H9 (cell line): ENCODE measurements around the gene PLA2G15. TPM values are rescaled to one million over a fixed set of nuclear protein-coding genes. Genes with fewer than 3 reads are reported as not detected.

Experiments
- DNase-seq: peaks from one replicate; pipeline ENCODE4 v3.0.0-alpha.2; 2017
- H2AFZ ChIP-seq: one replicate; pipeline ENCODE4 v1.6.1; 2013; ENCODE audit warnings: mild to moderate bottlenecking, low read length, control low read depth, moderate library complexity
- H2AK5ac ChIP-seq: 2 replicates; pipeline ENCODE4 v1.6.1; 2013; ENCODE audit warnings: low read length, control low read depth, mixed read lengths; ENCODE audit not compliant: insufficient read length
- H2BK120ac ChIP-seq: one replicate; pipeline ENCODE4 v1.6.1; 2013; ENCODE audit warnings: low read depth, mild to moderate bottlenecking, low read length, control low read depth, inconsistent platforms; ENCODE audit not compliant: poor library complexity, severe bottlenecking
- H2BK12ac ChIP-seq: 2 replicates; pipeline ENCODE4 v1.6.1; 2013; ENCODE audit warnings: low read length, control low read depth, mixed read lengths, low read depth; ENCODE audit not compliant: insufficient read length
- H2BK15ac ChIP-seq: 2 replicates; pipeline ENCODE4 v1.6.1; 2013; ENCODE audit warnings: low read depth, low read length, control low read depth
- H2BK20ac ChIP-seq: one replicate; pipeline ENCODE4 v1.6.1; 2013; ENCODE audit warnings: low read depth, mild to moderate bottlenecking, low read length, control low read depth, inconsistent platforms; ENCODE audit not compliant: poor library complexity, severe bottlenecking
- H2BK5ac ChIP-seq: 2 replicates; pipeline ENCODE4 v1.6.1; 2013; ENCODE audit warnings: low read length, control low read depth, mixed read lengths; ENCODE audit not compliant: insufficient read length
- H3K14ac ChIP-seq: 2 replicates; pipeline ENCODE4 v1.6.1; 2013; ENCODE audit warnings: low read length, control low read depth; ENCODE audit not compliant: insufficient read depth
- H3K18ac ChIP-seq: 2 replicates; pipeline ENCODE4 v1.6.1; 2013; ENCODE audit warnings: low read depth, mild to moderate bottlenecking, mixed read lengths, low read length, control low read depth; ENCODE audit not compliant: insufficient read length
- H3K23ac ChIP-seq: 2 replicates; pipeline ENCODE4 v1.6.1; 2013; ENCODE audit warnings: low read length, control low read depth, mixed read lengths, low read depth; ENCODE audit not compliant: insufficient read length
- H3K23me2 ChIP-seq: 2 replicates; pipeline ENCODE4 v1.6.1; 2013; ENCODE audit warnings: low read depth, mild to moderate bottlenecking, mixed read lengths, low read length, control low read depth; ENCODE audit not compliant: insufficient read length, poor library complexity, severe bottlenecking
- H3K27ac ChIP-seq: 2 replicates; pipeline ENCODE4 v1.5.1; 2013; ENCODE audit warnings: low read length, control low read depth, mixed read lengths, low read depth; ENCODE audit not compliant: insufficient read length
- H3K27me3 ChIP-seq: 2 replicates; pipeline ENCODE4 v1.6.1; 2013; ENCODE audit warnings: low read length, control low read depth, inconsistent platforms; ENCODE audit not compliant: insufficient read depth
- H3K4ac ChIP-seq: 2 replicates; pipeline ENCODE4 v1.6.1; 2013; ENCODE audit warnings: low read depth, mild to moderate bottlenecking, control low read depth, inconsistent platforms, low read length, moderate library complexity
- H3K4me1 ChIP-seq: 2 replicates; pipeline ENCODE4 v1.6.1; 2013; ENCODE audit warnings: low read length, control low read depth, inconsistent platforms; ENCODE audit not compliant: insufficient read depth
- H3K4me2 ChIP-seq: 2 replicates; pipeline ENCODE4 v1.6.1; 2013; ENCODE audit warnings: low read length, control low read depth, mixed read lengths; ENCODE audit not compliant: insufficient read length, insufficient read depth
- H3K56ac ChIP-seq: 2 replicates; pipeline ENCODE4 v1.6.1; 2013; ENCODE audit warnings: low read depth, mild to moderate bottlenecking, mixed read lengths, low read length, control low read depth; ENCODE audit not compliant: insufficient read length
- H3K79me1 ChIP-seq: 2 replicates; pipeline ENCODE4 v1.6.1; 2013; ENCODE audit warnings: low read depth, mild to moderate bottlenecking, moderate library complexity, low read length, control low read depth, inconsistent platforms; ENCODE audit not compliant: insufficient read depth, poor library complexity, severe bottlenecking
- H3K79me2 ChIP-seq: 2 replicates; pipeline ENCODE4 v1.6.1; 2013; ENCODE audit warnings: low read length, control low read depth, inconsistent platforms; ENCODE audit not compliant: insufficient read depth
- H3K9ac ChIP-seq: 2 replicates; pipeline ENCODE4 v1.6.1; 2013; ENCODE audit warnings: low read length, control low read depth, mixed read lengths; ENCODE audit not compliant: insufficient read length; ENCODE audit errors: extremely low read depth
- H3K9me3 ChIP-seq: one replicate; pipeline ENCODE4 v1.6.1; 2013; ENCODE audit warnings: low read depth, low read length, inconsistent platforms; ENCODE audit not compliant: control insufficient read depth
- H3T11ph ChIP-seq: one replicate; pipeline ENCODE4 v1.6.1; 2013; ENCODE audit warnings: mild to moderate bottlenecking, low read length, control low read depth, inconsistent platforms
- H4K20me1 ChIP-seq: one replicate; pipeline ENCODE4 v1.6.1; 2013; ENCODE audit not compliant: control insufficient read depth, insufficient read length, insufficient read depth
- H4K5ac ChIP-seq: 2 replicates; pipeline ENCODE4 v1.6.1; 2013; ENCODE audit warnings: low read depth, mild to moderate bottlenecking, mixed read lengths, low read length, control low read depth; ENCODE audit not compliant: insufficient read length
- H4K8ac ChIP-seq: replicated peaks from 2 replicates; pipeline ENCODE4 v1.6.1; 2013; ENCODE audit warnings: low read length, control low read depth, mixed read lengths, low read depth; ENCODE audit not compliant: insufficient read length
- H4K91ac ChIP-seq: 2 replicates; pipeline ENCODE4 v1.6.1; 2013; ENCODE audit warnings: low read depth, mild to moderate bottlenecking, moderate library complexity, mixed read lengths, low read length, control low read depth; ENCODE audit not compliant: insufficient read length
- H3K27ac Mint-ChIP-seq, 3 experiments: 2 replicates in 2 of 3; 3 replicates in 1 of 3; pipeline ENCODE4 v1.8.0; 2020 to 2021; ENCODE audit warnings: mixed read lengths in 3 of 3, mild to moderate bottlenecking in 1 of 3, moderate library complexity in 1 of 3
- H3K27me3 Mint-ChIP-seq: 2 replicates; pipeline ENCODE4 v1.8.0; 2021; ENCODE audit warnings: low read depth, mild to moderate bottlenecking, moderate library complexity, mixed read lengths
- H3K36me3 Mint-ChIP-seq, 3 experiments: 2 replicates in 2 of 3; 3 replicates in 1 of 3; pipeline ENCODE4 v1.8.0; 2020 to 2021; ENCODE audit warnings: low read depth in 3 of 3, mixed read lengths in 3 of 3; ENCODE audit not compliant: insufficient read depth in 1 of 3
- H3K4me1 Mint-ChIP-seq, 2 experiments: 2 replicates each; pipeline ENCODE4 v1.8.0; 2020; ENCODE audit warnings: mixed read lengths in 2 of 2
- H3K4me3 Mint-ChIP-seq, 2 experiments: 2 replicates in 1 of 2; 3 replicates in 1 of 2; pipeline ENCODE4 v1.8.0; 2020 to 2021; ENCODE audit warnings: mild to moderate bottlenecking in 2 of 2, mixed read lengths in 2 of 2, moderate library complexity in 1 of 2
- H3K9me3 Mint-ChIP-seq, 2 experiments: 2 replicates in 1 of 2; 3 replicates in 1 of 2; pipeline ENCODE4 v1.8.0; 2020; ENCODE audit warnings: mild to moderate bottlenecking in 2 of 2, mixed read lengths in 2 of 2, moderate library complexity in 1 of 2
- CTCF ChIP-seq: fragments of 200-600 bp; sonication (generic); conservative IDR thresholded peaks from 3 replicates; pipeline ENCODE4 v1.8.0; 2021; ENCODE audit warnings: antibody characterized with exemption, mild to moderate bottlenecking
- WGBS: extraction: QIAGEN DNeasy Blood & Tissue Kit; methylation state at CpG from one replicate; pipeline ENCODE4 v1.1.7; 2013; ENCODE audit warnings: missing lambda C conversion rate, low lambda C conversion rate, mixed read lengths; ENCODE audit not compliant: insufficient read length; ENCODE audit errors: extremely low coverage; 5-methylcytosine and 5-hydroxymethylcytosine counted together
- total RNA-seq: library from RNA; stranded (reverse); gene quantifications from 2 replicates; pipeline ENCODE4 v1.2.1, GENCODE V29; 2021

Gene PLA2G15
- total RNA-seq, 1 experiment from 2014 or later = 11.0 TPM

- H3K23me2 ChIP-seq = peaks cover 19% of the 10 kb centered on the region
- H3K4me2 ChIP-seq = peak within 1 kb of the TSS; percentile 69
- H4K20me1 ChIP-seq = no peaks in the 10 kb centered on the region
- WGBS = no CpG with 5 or more reads among the region's 36 CpGs
- H2AK5ac ChIP-seq = no peak within 1 kb of the TSS
- no peak within 1 kb of the TSS for H2BK20ac ChIP-seq
- H3K9me3 Mint-ChIP-seq = no peaks in the 10 kb centered on the region; a peak in 1 of 5 replicates
- no peak within 1 kb of the TSS for H2BK5ac ChIP-seq
- H3K23ac ChIP-seq = no peak within 1 kb of the TSS
- no peaks in the 10 kb centered on the region for H3K79me1 ChIP-seq
- H3K9ac ChIP-seq = peak within 1 kb of the TSS; percentile 72
- peaks cover 5 to 26% (median 26%) of the 10 kb centered on the region in 3 experiments; a peak in 6 of 7 replicates for H3K36me3 Mint-ChIP-seq
- peak within 1 kb of the TSS; percentile 16 for H4K91ac ChIP-seq
- H3K4me1 ChIP-seq = no peaks in the 10 kb centered on the region; the same call in 1 of the 2 replicates
- H2BK120ac ChIP-seq = no peak within 1 kb of the TSS
- no peak within 1 kb of the TSS for H4K8ac ChIP-seq
- DNase-seq = no peak
- H2BK15ac ChIP-seq = no peak within 1 kb of the TSS
- no peaks in the 10 kb centered on the region for H3K27me3 ChIP-seq
- H3K27ac ChIP-seq = no peak within 1 kb of the TSS
- peak within 1 kb of the TSS; percentile 89 to 91 for H3K4me3 Mint-ChIP-seq
- no peak within 1 kb of the TSS for H3K56ac ChIP-seq
- no peak within 1 kb of the TSS for H4K5ac ChIP-seq
- peak within 1 kb of the TSS; percentile 61 for H3K18ac ChIP-seq
- peaks cover 6% of the 10 kb centered on the region for H3K27me3 Mint-ChIP-seq
- no peaks in the 10 kb centered on the region for H3K9me3 ChIP-seq
- H2BK12ac ChIP-seq = no peak within 1 kb of the TSS
- no peak within 1 kb of the TSS for H3K4ac ChIP-seq
- no peak within 1 kb of the TSS for H3T11ph ChIP-seq
- H3K14ac ChIP-seq = peak within 1 kb of the TSS; percentile 84
- peaks cover 29 to 33% of the 10 kb centered on the region in 2 experiments for H3K4me1 Mint-ChIP-seq
- no peak within 1 kb of the TSS for H2AFZ ChIP-seq
- no peaks in the 10 kb centered on the region; the same call in 1 of the 2 replicates for H3K79me2 ChIP-seq
- H3K27ac Mint-ChIP-seq = peak within 1 kb of the TSS; percentile 93 to 99 (median 97)
- TF ChIP-seq CTCF = no peak
These were observed 9.4 kb upstream of the PLA2G15 start, which contains the start of gene ESRP2 for GRCh38 chr16:68235887-68236136. Gene ESRP2 (minus strand): TSS chr16:68236127. CDS start chr16:68236045, 82 bp downstream.
